HepG2 (cell line): ENCODE results near the gene LIMK2.

Experiments
- DNMT1 ChIP-seq: sonication (generic); formaldehyde crosslinking; IDR thresholded peaks from 2 replicates; pipeline ENCODE4 v1.5.1; 2020; ENCODE audit warnings: mild to moderate bottlenecking, missing genetic modification reagents
- EP300 ChIP-seq, 3 experiments: sonication (generic) in 1 of 3; formaldehyde crosslinking in 1 of 3; IDR thresholded peaks; 2 replicates each; pipeline versions ENCODE4 v1.5.1 to v1.6.1; 2011 to 2020; ENCODE audit warnings: low read depth in 2 of 3, low read length in 2 of 3, borderline replicate concordance in 1 of 3, improper control_type of control experiment in 1 of 3, mild to moderate bottlenecking in 1 of 3, missing genetic modification reagents in 1 of 3, moderate library complexity in 1 of 3
- THAP11 ChIP-seq: IDR thresholded peaks from 2 replicates; pipeline ENCODE4 v1.6.1; 2016; ENCODE audit warnings: missing biosample characterization, missing genetic modification reagents
- UBTF ChIP-seq: sonication (generic); formaldehyde crosslinking; IDR thresholded peaks from 2 replicates; pipeline ENCODE4 v1.4.0; 2020; ENCODE audit warnings: mild to moderate bottlenecking, missing genetic modification reagents
- ZNF572 ChIP-seq: sonication (generic); formaldehyde crosslinking; IDR thresholded peaks from 2 replicates; pipeline ENCODE4 v1.5.1; 2020; ENCODE audit warnings: mild to moderate bottlenecking, missing genetic modification reagents
- TF ChIP-seq, protein P1 (sequence below): sonication (generic); formaldehyde crosslinking; IDR thresholded peaks from 2 replicates; pipeline ENCODE4 v1.5.0; 2020; ENCODE audit warnings: mild to moderate bottlenecking, missing genetic modification reagents, moderate library complexity

- TF ChIP-seq DNMT1 (no peak), ZNF572 (CRISPR knock-in tag) (no peak), UBTF (CRISPR knock-in tag) (no peak), THAP11 (CRISPR knock-in tag) (no peak), EP300 (IDR thresholded peaks at IDR 0.05; ENCODE audit: low read depth in 2 of 2, low read length in 2 of 2) (no peak), EP300 (CRISPR knock-in tag; IDR thresholded peaks at IDR 0.05; ENCODE audit: borderline replicate concordance) (no peak)
- TF ChIP-seq, protein P1, sequence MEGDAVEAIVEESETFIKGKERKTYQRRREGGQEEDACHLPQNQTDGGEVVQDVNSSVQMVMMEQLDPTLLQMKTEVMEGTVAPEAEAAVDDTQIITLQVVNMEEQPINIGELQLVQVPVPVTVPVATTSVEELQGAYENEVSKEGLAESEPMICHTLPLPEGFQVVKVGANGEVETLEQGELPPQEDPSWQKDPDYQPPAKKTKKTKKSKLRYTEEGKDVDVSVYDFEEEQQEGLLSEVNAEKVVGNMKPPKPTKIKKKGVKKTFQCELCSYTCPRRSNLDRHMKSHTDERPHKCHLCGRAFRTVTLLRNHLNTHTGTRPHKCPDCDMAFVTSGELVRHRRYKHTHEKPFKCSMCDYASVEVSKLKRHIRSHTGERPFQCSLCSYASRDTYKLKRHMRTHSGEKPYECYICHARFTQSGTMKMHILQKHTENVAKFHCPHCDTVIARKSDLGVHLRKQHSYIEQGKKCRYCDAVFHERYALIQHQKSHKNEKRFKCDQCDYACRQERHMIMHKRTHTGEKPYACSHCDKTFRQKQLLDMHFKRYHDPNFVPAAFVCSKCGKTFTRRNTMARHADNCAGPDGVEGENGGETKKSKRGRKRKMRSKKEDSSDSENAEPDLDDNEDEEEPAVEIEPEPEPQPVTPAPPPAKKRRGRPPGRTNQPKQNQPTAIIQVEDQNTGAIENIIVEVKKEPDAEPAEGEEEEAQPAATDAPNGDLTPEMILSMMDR = no peak
Observed at GRCh38 chr22:31241200-31241599, 29.1 kb downstream of the LIMK2 start.
